Inferior parietal cortex (tissue), 1 donor: ENCODE data around the gene GPSM1.
"Not testable (repeated sequence)": the region's sequence is repeated elsewhere in the genome, so short reads cannot be mapped to it uniquely, and the experiment has no call there.

ENCODE experiments used
- DNase-seq: peaks from one replicate; pipeline ENCODE4 v3.0.0-alpha.2; 2016; ENCODE audit errors: extremely low spot score

GPSM1 gene

DNA sequence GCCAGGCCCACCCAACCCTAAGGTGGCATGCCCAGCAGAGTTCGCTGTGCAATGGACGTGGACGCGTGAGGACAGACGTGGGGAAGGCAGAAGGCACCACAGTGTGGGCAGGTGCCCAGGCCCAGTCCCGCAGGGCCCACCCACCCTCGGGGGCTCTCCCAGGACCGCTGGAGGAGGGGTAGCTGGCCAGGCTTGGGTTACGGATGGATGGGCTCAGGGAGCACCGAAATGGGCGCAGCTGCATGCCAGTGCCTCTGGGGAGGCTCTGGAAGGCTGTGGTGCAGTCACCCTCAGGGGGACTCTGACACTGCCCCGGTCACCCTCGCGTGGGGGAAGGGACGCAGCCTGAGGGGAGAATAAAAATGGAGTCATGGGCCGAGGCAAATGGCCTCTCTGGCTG lies 9.6 kb upstream of the GPSM1 start:
- no peak for DNase-seq

DNA sequence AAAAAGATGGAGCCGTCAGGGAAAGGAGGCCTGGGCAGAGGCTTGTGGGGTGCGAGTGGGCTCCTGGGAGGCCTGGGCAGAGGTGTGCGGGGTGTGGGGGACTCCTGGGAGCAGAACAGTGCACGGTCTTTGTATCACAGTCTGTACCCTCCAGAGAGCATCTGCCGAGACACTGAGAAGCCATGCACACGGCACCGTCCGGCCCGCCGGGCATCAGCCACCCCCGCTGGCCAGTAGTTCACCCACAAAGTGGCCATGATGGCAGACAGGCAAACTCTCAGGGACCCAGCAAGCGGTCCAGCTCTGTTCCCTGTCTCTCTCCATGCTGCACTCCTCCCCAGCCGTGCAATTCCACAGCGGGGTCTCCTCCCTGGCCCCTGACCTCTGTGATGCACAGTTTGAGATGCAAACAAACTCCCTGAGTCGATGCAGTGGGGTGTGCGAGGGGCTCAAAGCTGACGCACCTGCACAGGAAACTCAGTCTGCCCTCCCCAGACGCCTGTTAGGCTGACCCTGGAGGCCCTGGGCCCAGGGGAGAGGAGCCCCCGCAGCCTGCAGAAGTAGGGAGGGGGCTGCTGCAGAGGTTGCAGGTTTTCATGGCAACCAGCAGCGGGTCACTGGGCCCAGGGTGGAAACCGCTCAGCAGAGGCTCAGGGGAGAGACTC lies 9.1 kb upstream of the GPSM1 start:
- no peak for DNase-seq

DNA sequence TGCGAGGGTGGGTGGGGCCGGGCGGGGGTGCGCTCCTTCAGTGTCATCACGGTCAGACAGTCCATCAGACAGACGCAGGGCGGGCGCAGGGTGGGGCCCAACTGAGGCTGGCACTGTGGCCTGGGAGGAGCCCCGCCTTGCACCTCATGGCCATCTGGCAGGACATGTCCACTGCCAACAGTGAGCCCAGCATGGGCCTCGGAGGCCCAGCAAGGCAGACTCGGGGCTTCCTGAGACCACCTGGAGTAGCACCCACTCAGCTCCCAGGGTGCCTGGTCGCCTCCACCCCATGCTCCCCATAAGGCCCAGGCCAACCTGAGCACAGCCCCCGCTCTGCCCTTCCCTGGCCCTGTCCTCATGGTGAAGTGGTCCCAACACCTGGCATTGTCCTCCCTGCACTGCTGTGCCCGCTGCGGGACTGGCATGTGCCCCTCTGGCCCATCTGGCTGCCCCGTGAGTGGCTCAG lies 8.5 kb upstream of the GPSM1 start:
- DNase-seq: no peak

DNA sequence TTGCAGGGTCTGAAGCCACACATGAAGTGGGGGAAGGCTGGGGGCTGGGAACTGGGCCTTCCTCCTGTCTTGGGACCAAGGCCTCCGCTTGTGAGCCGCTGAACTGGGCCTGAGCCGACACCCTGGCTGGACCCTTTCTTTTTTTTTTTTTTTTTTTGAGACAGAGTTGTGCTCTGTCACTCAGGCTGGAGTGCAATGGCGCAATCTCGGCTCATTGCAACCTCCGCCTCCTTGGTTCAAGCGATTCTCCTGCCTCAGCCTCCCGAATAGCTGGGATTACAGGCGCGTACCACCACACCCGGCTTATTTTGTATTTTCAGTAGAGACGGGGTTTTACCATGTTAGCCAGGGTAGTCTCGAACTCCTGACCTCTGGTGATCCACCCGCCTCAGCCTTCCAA lies 8.1 kb upstream of the GPSM1 start:
- DNase-seq: not testable (repeated sequence)

DNA sequence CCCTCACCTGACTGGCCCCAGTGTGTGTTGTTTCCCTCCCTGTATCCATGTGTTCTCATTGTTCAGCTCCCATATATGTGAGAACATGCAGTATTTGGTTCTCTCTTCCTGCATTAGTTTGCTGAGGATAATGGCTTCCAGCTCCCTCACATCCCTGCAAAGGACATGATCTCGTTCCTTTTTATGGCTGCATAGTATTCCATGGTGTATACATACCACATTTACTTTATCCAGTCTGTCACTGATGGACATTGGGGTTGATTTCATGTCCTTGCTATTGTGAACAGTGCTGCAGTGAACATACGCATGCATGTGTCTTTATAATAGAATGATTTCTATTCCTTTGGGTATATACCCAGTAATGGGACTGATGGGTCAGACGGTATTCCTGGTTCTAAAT lies 7.4 kb upstream of the GPSM1 start:
- DNase-seq: not testable (repeated sequence)

DNA sequence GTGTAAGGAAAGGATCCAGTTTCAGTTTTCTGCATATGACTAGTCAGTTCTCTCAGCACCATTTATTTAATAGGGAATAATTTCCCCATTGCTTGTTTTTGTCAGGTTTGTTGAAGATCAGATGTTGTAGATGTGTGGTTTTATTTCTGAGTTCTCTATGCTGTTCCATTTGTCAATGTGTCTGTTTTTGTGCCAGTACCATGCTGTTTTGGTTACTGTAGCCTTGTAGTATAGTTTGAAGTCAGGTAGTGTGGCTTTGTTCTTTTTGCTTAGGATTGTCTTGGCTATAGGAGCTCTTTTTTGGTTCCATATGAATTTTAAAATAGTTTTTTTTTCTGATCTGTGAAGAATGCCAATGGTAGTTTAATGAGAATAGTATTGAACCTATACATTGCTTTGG lies 6.4 kb upstream of the GPSM1 start:
- DNase-seq: not testable (repeated sequence)

DNA sequence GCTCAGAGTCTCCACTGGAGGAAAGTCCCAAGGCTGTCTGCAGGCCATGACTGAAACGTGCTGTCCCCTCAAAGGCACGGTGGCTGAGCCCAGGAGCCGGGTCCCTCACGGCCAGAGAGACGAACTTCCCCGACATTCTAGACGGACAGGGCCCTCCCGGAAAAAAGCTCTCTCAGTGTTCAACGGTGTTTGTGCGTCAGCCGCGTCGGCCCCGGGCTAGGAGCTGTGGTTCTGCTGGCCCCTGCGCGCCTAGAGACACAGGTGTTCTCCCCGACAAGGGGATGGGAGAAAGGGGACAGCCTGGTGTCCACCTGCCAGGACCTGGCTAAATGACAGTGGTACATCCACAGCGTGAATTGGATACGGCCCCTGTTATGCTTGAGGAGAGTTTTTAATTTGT lies 5.8 kb upstream of the GPSM1 start:
- no peak for DNase-seq

DNA sequence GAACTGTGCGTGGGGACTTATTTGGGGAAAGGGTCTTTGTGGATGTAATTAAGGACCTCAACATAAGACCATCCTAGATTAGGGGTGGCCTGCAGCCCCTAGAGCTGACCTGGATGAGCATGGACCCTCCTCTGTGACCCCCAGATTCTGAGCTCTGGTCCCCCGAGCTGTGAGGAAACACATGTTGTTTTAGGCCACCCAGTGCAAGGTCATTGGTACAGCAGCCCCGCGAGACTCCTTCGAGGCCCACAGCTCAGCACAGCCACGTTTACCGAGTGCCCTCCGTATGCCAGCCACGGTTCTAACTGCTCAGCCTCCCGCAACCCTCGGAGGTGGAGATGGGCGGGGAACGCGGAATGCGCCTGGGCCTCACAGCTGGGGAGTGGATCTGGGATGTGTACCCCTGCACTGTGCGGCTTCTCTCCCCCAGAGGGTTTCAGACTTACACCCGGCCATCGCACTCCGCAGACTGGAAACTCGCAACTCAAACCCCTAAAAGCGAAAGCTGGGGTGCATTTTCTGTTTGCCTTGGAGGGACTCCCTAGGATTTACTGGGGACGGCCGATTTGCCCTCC lies 4.5 kb upstream of the GPSM1 start:
- no peak for DNase-seq

DNA sequence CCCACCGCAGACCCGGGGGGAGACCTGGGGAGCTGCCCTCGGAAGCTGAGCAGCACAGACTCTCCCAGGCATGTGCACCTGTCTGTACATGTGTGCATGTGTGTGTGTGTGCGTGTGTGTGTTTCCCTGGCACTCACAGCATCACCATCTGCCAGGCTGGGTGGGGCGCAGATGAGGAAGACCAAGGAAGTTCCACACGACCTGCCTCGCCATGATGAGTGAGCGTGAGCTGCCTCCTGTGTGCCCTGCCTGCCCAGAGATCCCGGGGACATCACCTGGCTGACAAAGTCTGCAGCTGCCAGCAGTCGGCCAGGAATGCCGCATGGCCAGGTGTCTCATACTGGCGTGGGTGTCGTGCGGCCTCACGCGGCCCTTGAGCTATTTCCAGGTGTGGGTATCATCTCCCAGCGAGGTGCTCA lies 4.0 kb upstream of the GPSM1 start:
- no peak for DNase-seq

DNA sequence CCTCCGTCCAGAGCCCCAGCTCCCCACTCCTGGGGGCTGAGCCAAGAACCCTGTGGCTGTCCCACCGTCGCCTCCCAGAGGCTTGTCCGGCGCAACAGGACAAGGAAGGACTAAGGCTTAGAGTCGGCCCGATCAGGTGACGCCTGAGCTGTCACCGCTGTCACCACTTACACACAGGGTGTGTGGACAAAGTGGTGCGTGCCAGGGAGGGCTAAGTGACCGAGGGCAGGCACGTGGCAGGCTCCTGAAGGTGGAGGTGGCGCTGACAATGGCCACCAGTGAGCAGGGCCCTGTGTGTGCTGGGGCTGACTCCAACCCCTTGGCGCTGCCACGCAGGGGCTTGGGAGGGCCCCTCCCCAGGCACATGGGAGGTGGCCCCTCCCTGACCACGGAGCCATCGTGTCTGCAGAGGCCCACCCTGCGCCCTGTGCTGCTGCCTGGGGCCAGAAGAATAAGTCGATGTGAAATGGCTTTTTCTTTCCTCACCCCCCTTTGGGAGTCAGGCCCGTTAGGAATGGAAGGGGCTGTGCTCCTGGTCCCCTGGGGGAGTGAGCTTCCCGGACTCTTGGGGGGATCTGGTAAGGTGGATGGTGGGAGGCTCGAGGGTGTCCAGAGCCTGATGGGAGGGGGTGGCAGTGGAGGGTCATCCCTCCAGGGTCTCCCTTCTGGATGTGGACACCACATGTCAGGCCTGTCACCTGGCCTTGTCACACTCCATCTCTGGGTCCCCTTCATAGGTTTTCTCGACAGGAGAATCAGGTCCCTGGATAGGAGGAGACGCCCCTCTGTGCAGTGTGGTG lies 2.6 kb upstream of the GPSM1 start:
- no peak for DNase-seq

DNA sequence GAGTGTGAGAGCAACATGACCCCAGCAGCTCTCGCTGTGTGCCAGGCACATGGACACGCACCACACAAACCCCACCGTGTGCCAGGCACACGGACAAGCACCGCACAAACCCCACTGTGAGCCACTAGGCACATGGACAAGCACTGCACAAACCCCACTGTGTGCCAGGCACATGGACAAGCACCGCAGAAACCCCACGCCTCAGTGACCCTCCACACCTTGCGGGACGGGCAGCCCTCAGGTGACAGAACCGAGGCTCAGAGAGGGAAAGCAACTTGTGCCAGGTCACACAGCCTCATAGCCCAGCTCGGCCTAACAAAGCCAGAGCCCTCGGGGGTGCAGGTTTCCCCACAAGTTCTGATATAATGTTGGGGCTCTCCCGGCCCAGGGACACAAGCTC lies 2.0 kb upstream of the GPSM1 start:
- no peak for DNase-seq

DNA sequence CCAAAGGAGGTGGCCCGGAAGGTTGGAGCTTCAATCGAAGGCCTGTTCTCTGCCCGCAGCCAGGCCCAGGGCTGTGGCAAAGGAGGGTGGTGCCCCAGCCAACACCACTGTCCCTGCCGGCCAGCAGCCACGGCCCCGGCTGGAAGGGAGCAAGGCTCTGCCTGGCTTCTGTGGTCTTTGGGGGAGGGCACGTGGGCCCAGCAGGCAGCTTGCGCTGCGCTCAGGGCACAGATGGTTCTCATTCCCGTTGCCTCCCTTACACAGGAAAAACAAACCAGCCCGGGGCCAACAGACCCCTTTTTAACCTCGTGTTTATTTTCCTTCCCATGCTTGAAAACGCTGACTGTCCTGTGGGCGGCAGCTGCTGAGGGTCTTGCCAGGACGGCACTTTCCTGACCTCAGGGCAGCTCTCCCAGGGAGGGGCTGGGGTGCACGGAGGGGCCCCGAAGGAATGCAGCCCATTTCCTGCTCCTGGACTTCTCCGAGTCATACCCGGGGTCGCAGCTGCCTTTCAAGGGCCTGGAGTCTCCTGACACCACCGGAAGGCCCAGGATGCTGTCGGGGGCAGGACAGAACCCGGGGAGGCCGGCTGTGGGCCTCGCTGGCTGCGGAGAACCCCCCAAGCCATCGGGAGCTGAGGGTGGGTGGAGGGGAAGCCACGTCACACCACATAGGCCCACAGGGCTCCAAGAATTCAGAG lies 1.1 kb upstream of the GPSM1 start:
- no peak for DNase-seq

DNA sequence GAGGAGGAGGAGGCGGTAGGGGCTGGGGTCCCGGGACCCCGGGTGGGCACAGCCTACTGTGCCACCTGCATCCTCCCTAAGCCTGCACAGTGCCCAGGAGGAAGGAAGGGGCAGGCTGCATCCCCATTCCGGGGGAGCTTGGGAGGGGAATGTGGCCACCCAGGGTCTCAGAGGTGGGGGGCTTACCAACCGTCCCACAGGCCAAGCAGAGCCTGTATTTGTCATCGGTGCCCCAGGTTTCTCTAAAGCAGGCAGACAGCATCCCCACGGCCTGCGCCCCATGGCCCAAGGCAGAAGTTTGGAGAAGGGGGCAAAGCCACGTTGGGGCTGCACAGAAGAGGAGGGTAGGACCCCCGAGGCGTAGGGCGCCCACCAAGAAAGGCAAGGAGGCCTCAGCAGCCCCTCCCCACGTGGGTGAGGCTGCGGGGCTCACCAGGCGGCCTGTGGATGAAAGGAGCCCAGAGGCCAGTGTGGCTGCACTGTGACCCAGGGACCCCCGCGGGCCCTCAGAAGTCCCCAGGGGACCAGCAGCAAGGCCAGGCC lies 507 bp upstream of the GPSM1 start:
- DNase-seq: no peak

DNA sequence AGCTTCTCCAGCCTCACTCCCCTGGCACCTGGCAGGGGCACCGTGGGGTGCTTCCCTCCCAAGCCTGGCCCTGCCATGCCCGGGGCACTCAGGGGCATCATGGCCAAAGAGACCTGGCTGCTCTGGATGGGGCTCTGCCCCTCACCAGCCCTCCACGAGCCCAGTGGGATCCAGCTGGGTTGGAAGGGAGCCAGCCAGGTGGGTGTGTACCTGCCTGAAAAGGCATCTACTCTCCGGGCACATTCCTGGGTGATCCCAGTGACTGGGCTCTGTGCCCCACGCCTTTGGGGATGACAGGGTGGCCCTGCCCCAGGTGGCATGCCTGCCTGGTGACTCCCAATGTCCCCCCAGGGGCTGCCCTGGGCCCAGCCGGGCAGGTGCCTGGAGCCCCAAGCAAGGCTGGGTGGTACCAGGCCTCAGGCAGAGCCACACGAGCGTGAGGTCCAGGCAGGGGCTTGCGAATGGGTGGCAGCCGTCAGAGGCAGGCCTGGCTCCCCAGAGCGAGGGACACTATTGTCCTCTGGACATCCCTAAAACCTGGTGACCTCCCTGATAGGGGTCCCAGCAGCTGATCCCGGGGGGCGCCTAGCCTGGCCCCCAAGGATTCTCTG lies 777 bp downstream of the GPSM1 start:
- no peak for DNase-seq

DNA sequence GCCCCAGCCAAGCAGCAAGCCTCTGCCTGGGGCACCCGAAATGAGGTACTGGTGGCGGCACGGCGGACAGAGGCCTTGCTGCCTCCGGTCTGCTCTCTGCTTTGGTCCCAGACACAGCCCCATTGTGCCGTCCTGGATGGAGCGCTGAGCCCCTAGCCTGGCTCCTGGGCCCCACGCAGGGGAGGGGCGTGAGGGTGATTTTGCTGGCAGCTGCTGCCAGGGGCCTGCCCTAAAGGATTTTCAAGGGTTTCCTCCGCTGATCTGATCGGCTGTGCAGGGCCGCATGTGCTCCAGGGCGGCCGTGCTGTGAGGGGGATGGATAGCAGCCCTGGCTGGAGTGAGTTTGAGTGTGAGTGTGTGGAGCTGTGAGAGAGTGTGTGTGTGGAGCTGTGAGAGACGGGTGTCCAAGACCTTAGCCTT lies 1.3 kb downstream of the GPSM1 start:
- peak; percentile 29 for DNase-seq

DNA sequence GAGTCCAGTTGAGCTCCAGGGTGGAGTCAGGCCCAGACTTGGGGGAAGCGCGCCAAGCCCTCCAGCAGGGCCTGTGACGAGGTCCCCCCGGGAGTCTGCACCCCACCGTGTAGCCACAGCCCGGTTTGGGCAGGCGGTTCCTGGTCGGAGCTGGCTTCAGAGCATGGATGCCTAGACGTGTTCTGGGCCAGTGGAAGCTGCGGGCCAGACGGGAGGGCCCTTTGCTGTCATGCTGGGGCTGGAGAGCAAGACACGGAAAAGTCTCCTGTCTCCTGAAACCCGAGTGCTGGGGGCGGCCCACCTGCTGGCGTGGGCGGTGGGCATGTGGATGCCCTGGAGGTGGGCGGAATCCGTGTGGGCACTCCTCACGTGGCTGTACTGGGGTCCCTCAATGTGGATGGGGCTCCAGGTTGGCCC lies 1.9 kb downstream of the GPSM1 start:
- DNase-seq: no peak

DNA sequence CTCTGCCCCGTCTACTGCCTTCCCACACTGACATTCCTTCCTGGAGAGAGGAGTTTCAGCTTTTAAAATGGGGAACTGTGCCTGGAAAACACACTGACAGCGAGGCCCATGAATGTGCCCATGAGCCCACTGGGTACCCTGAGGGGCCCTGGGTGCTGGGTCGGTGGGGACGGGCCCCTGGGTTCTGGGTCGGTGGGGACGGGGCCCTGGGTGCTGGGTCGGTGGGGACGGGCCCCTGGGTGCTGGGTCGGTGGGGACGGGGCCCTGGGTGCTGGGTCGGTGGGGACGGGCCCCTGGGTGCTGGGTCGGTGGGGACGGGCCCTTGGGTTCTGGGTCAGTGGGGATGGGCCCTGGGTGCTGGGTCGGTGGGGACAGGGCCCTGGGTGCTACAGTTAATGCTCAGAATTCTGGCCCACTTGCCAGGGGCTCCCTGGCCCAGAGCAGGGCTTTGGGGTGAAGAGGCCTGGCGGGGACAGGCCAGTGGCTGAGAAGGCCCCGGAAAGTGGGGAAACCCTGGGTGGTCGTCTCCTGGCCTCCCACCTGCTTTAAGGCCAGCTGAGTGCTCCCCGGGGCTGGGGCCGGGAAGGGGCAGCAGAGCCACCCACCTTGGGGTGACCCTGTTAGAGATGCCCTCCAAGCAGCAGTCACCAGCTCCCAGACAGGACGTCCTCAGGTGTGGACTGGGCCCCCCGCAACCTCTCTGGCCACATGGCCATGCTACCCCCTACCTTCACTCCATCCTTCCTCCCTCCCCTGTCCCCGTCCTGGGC lies 2.5 kb downstream of the GPSM1 start:
- DNase-seq: no peak

DNA sequence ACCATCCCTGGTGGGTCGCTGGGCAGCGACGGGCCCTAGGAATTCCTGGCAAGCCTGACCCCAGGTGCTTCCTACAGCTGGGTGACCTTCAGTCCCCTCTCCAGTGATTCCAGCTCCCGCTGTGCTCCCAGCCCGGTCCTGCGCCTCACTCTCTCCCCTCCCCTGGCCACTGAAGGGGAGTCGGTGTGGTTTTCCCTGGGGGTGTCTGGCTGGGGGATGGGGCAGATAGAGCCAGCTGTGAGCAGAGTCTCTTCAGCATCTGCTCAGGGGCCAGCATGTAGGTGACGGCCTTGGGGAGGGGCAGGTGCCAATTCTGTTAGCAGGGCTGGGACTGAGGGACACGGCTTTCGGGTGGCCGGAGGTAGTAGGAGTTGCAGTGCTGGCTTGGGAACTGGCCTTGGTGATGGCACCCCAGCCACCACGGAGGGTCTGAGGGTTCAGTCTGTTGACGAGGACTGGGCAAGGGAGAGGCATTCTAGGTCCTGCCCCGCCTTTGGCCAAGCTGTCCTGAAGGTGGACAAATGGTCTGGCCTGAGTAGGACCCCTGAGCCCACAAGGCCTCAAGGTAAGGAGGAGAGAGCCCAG lies 3.2 kb downstream of the GPSM1 start:
- DNase-seq: no peak

DNA sequence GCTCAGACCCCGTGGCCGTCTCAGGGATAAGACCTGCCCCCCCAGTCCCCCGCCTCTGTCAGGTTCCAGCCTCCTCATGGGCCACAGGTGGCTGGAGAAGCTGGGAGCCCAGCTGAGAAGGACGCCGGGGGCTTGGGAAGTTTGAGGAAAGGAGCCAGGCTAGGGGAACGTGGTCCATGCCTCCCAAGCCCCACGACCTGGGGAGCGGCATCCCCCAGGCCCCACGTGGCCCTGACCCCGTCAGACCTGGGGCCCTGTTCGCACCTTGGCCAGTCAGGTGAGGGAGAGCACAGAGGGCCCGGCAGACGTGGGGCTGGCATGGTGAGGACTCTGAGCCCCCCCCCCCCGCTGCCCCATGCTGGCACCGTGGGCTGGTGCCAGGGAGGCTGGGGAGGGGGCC lies 3.7 kb downstream of the GPSM1 start:
- DNase-seq: no peak
